ENCODE data around the gene LMAN1. TPM values are rescaled to one million over a fixed set of nuclear protein-coding genes. Genes with fewer than 3 reads are reported as not detected.

The LMAN1 gene
- total RNA-seq (2022) (40.6 and 41.7 TPM in 2 replicates), Bru-seq, nascent RNA (percentile 84 among the genes with signal in this experiment), BruChase-seq, experiment 1, labeled RNA remaining after a 2-hour chase (percentile 89 among the genes with signal in this experiment), BruChase-seq, experiment 2, labeled RNA remaining after a 6-hour chase (percentile 95 among the genes with signal in this experiment)
- long read RNA-seq, full-length matches to known transcripts = 39 of 52 reads
- long read RNA-seq, partial matches to known transcripts = 10 of 52 reads
- long read RNA-seq, other reads (novel, unspliced or antisense) = 3 of 52 reads

GRCh38 chr18:59358712-59359575, at the start of gene LMAN1:
LMAN1 (minus strand) TSS chr18:59359265; CDS start chr18:59359244, 21 bp downstream.
- Mint-ChIP-seq H3K27me3 (ENCODE audit: insufficient read depth, unreplicated experiment) (no peaks in the 10 kb centered on the region), H3K36me3 (ENCODE audit: insufficient read depth, unreplicated experiment) (no peaks in the 10 kb centered on the region), H3K9me3 (ENCODE audit: unreplicated experiment) (no peaks in the 10 kb centered on the region), H3K4me3 (ENCODE audit: unreplicated experiment) (peak within 1 kb of the TSS; percentile 98), H3K27ac (ENCODE audit: unreplicated experiment) (peak within 1 kb of the TSS; percentile 93), H3K4me1 (ENCODE audit: low read depth, unreplicated experiment) (no peaks in the 10 kb centered on the region)
- peak; percentile 87 to 92 for DNase-seq
- no TSS peak for BruUV-seq (replicated peaks)
- intact Hi-C loops (cut with micrococcal nuclease; ENCODE audit: unreplicated experiment) = no loop called here
- H3K36me3 ChIP-seq (ENCODE audit: control insufficient read depth, insufficient read depth, low read length) = no peaks in the 10 kb centered on the region
- peak within 1 kb of the TSS; percentile 87 for H3K4me3 ChIP-seq (ENCODE audit: low read depth, low read length)
- no peaks in the 10 kb centered on the region for H3K9me3 ChIP-seq
- ChIA-PET POLR2A (no interaction called here), CTCF (interaction anchor here (0.6 kb wide), 1 partner anchor 306 kb away, joined by 4 read pairs; no protein-coding TSS in a partner anchor)
- H3K27me3 ChIP-seq (replicated peaks; ENCODE audit: control insufficient read depth, insufficient read depth, low read length) = no peaks in the 10 kb centered on the region
- no peak for TF ChIP-seq CTCF (IDR thresholded peaks at IDR 0.05; ENCODE audit: insufficient read depth in 1 of 2, low read depth in 1 of 2, low read length in 1 of 2, severe bottlenecking in 1 of 2, unreplicated experiment in 1 of 2)
- no peaks in the 10 kb centered on the region for H3K4me1 ChIP-seq

- no peaks in the 10 kb centered on the region for H3K4me1 ChIP-seq
- H3K36me3 ChIP-seq (ENCODE audit: control insufficient read depth, insufficient read depth, low read length) = no peaks in the 10 kb centered on the region
- no peak overlapping the region for H3K4me3 Mint-ChIP-seq (ENCODE audit: unreplicated experiment)
- H3K27me3 ChIP-seq (replicated peaks; ENCODE audit: control insufficient read depth, insufficient read depth, low read length) = no peaks in the 10 kb centered on the region
- intact Hi-C loops (cut with micrococcal nuclease; ENCODE audit: unreplicated experiment) = loop anchor here (2.0 to 5.0 kb wide), 2 partner anchors 94 to 155 kb away; no protein-coding TSS in a partner anchor
- TF ChIP-seq CTCF (IDR thresholded peaks at IDR 0.05; ENCODE audit: insufficient read depth in 1 of 2, low read depth in 1 of 2, low read length in 1 of 2, severe bottlenecking in 1 of 2, unreplicated experiment in 1 of 2) = peak; percentile 37 to 47
- peak; percentile 43 to 58 for DNase-seq
- H3K27me3 Mint-ChIP-seq (ENCODE audit: insufficient read depth, unreplicated experiment) = no peaks in the 10 kb centered on the region
- no peak overlapping the region for H3K4me3 ChIP-seq (ENCODE audit: low read depth, low read length)
- H3K9me3 ChIP-seq = no peaks in the 10 kb centered on the region
- no peaks in the 10 kb centered on the region for H3K4me1 Mint-ChIP-seq (ENCODE audit: low read depth, unreplicated experiment)
- no peaks in the 10 kb centered on the region for H3K9me3 Mint-ChIP-seq (ENCODE audit: unreplicated experiment)
- ChIA-PET POLR2A (no interaction called here), CTCF (interaction anchor here (0.5 to 1.2 kb wide), 3 partner anchors 94 to 763 kb away, joined by 3 to 7 read pairs (median 5); no protein-coding TSS in a partner anchor)
- no TSS peak for BruUV-seq (replicated peaks)
- no peaks in the 10 kb centered on the region for H3K36me3 Mint-ChIP-seq (ENCODE audit: insufficient read depth, unreplicated experiment)
- H3K27ac Mint-ChIP-seq (ENCODE audit: unreplicated experiment) = no peak overlapping the region
Measured at GRCh38 chr18:59402432-59403090, 43.5 kb upstream of the LMAN1 start.

- Histone ChIP-seq H3K9me3 (no peaks in the 10 kb centered on the region), H3K27me3 (replicated peaks; ENCODE audit: control insufficient read depth, insufficient read depth, low read length) (no peaks in the 10 kb centered on the region), H3K36me3 (ENCODE audit: control insufficient read depth, insufficient read depth, low read length) (no peaks in the 10 kb centered on the region), H3K4me3 (ENCODE audit: low read depth, low read length) (no peak overlapping the region), H3K4me1 (no peaks in the 10 kb centered on the region)
- DNase-seq = no peak
- TF ChIP-seq CTCF (IDR thresholded peaks at IDR 0.05; ENCODE audit: insufficient read depth in 1 of 2, low read depth in 1 of 2, low read length in 1 of 2, severe bottlenecking in 1 of 2, unreplicated experiment in 1 of 2) = no peak
- H3K4me3 Mint-ChIP-seq (ENCODE audit: unreplicated experiment) = no peak overlapping the region
- no peaks in the 10 kb centered on the region for H3K9me3 Mint-ChIP-seq (ENCODE audit: unreplicated experiment)
- H3K27ac Mint-ChIP-seq (ENCODE audit: unreplicated experiment) = no peak overlapping the region
- H3K4me1 Mint-ChIP-seq (ENCODE audit: low read depth, unreplicated experiment) = no peaks in the 10 kb centered on the region
- H3K36me3 Mint-ChIP-seq (ENCODE audit: insufficient read depth, unreplicated experiment) = peaks cover 4% of the 10 kb centered on the region
- CTCF ChIA-PET = no interaction called here
- intact Hi-C loops (cut with micrococcal nuclease; ENCODE audit: unreplicated experiment) = loop anchor here (5.0 kb wide), 1 partner anchor 153 kb away; no protein-coding TSS in a partner anchor
- no TSS peak for BruUV-seq (replicated peaks)
- H3K27me3 Mint-ChIP-seq (ENCODE audit: insufficient read depth, unreplicated experiment) = no peaks in the 10 kb centered on the region
- POLR2A ChIA-PET = no interaction called here
Measured at GRCh38 chr18:59400407-59400806, 41.3 kb upstream of the LMAN1 start.

Measured in Caco-2 (cell line).